Measurements from ENCODE around the gene KRTAP5-4.

- TF ChIP-seq POLR2A (IDR thresholded peaks at IDR 0.05): no peak
- TF ChIP-seq CTCF (IDR thresholded peaks at IDR 0.05): no peak
- no peak for TF ChIP-seq EP300 (IDR thresholded peaks at IDR 0.05)
Observed at GRCh38 chr11:1653541-1654387, 31.8 kb upstream of the KRTAP5-4 start.
